Measurements from ENCODE around the gene MAZ. TPM values are rescaled to one million over a fixed set of nuclear protein-coding genes. Genes with fewer than 3 reads are reported as not detected.
"Not testable (repeated sequence)": the region's sequence is repeated elsewhere in the genome, so short reads cannot be mapped to it uniquely, and the experiment has no call there.

MAZ gene
- total RNA-seq, 2 experiments from 2014 or later, result 411 to 434 TPM

DNA sequence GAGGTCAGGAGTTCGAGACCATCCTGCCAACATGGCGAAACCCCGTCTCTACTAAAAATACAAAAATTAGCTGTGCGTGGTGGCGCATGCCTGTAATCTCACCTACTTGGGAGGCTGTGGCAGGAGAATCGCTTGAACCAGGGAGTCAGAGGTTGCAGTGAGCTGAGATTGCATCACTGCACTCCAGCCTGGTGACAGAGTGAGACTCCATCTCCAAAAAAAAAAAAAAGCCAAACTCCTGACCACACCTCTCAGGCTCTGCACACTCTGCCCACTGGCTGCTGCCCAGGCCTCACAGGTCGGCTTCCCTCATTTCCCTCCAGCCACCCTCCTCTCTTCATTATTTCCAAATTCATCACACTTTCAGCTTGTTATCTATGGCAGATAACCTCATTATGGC lies 34.0 kb upstream of the MAZ start:
- not testable (repeated sequence) for DNase-seq; H3K36me3 Mint-ChIP-seq; H3K27me3 Mint-ChIP-seq; H3K4me3 Mint-ChIP-seq; H3K27ac Mint-ChIP-seq; H3K9me3 Mint-ChIP-seq (ENCODE audit: low read depth); ATAC-seq; H3K4me1 Mint-ChIP-seq
- CTCF ChIA-PET, result interaction anchor here (1.4 kb wide), 1 partner anchor 13 kb away, joined by 3 read pairs; no protein-coding TSS in a partner anchor

DNA sequence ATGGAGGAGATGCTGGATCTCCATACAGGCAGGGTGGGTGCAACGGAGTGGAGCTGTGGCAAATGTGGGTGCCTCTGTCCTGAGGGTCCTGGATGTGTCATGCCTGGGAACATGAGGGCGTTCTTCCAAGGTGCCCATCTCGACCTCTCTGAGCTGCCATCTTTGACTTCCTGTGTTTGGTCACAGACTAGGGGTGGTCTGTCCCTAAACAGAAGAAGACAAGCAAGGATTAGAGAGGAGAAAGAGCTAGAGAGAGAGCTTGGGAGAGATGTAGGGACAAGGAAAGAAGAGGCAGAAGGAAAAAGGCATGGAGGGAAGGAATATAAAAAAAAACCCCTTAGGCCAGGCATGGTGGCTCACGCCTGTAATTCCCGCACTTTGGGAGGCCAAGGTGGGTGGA lies 31.6 kb upstream of the MAZ start:
- H3K4me1 Mint-ChIP-seq, result peaks cover 2% of the 10 kb centered on the region
- no peaks in the 10 kb centered on the region for H3K9me3 Mint-ChIP-seq (ENCODE audit: low read depth)
- no peak overlapping the region for H3K27ac Mint-ChIP-seq
- CTCF ChIA-PET, result interaction anchor here (0.6 to 2.1 kb wide), 7 partner anchors 10 to 1168 kb away, joined by 3 to 15 read pairs (median 3); partner anchors contain the start of gene KIF22
- H3K4me3 Mint-ChIP-seq, result no peak overlapping the region
- H3K36me3 Mint-ChIP-seq, result no peaks in the 10 kb centered on the region
- ATAC-seq (no peak), DNase-seq (no peak)
- peaks cover 6% of the 10 kb centered on the region for H3K27me3 Mint-ChIP-seq

DNA sequence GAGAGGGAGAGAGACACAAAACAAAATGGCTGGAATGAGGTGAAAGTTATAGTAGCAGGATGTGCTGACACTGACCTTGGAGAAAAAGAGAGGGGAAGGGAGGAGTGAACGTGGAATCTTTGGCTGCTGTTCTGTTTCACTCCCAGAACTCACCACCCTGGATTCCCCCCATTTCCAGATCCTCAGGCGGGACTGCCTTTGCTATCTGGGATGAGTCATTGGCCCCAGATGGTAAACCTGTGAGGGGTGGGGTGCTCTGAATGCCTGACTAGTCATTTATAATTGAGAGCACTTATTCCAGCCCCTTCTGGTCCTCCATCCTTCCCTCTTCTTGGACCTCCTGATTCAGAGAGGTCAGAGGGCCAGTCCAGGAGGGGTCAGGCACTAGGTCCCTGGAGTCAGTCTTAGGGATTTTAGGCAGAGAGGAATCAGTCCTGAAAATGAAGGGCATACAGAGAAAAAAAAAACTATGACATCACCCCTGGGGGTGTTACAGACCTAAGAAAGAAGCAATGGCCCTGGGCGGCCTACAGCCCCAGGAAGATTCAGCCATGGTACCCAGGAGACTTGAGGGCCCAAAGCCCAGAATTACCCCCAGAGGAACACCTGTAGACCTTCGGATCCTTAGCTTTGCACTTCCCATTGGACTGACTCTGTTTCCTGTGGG lies 30.5 kb upstream of the MAZ start:
- Mint-ChIP-seq H3K27ac (no peak overlapping the region), H3K27me3 (peaks cover 9% of the 10 kb centered on the region), H3K9me3 (ENCODE audit: low read depth) (no peaks in the 10 kb centered on the region), H3K4me3 (no peak overlapping the region), H3K4me1 (peaks cover 2% of the 10 kb centered on the region), H3K36me3 (no peaks in the 10 kb centered on the region)
- CTCF ChIA-PET, result interaction anchor here (2.3 kb wide), 1 partner anchor 10 kb away, joined by 11 read pairs; no protein-coding TSS in a partner anchor
- ATAC-seq, result no peak
- DNase-seq, result no peak

DNA sequence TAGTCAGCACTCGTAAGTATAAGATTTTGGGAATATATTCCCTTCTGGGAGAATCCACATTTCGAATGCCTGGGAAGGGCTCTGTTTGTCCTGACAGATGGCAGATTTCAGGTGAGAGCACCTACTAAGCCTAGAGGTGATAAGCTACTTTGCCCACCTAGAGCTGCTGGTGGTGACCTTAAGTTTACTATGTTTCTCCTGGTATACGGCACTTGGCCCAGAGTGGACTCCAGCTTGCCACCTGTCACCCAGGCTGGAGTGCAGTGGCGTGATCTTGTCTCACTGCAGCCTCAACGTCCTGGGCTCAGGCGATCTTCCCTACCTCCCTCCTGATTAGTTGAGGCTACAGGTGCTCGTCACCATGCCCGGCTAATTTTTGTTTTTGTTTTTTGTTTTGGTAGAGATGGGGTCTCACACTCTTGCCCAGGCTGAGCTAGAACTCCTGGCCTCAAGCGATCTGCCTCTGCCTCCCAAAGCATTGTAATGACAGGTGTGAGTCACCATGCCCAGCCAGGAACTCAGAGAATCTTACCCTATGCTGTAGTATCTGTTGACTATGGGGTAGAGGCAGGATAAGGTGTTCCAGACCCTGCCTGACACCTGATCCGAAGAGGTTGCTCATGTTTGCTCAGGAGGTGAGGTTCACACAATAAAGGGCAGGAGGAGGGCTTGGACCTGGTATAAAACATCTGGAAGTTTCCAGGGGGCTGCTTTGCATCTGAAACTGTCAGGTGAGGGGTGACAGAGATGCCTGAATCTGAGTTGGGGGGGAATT lies 28.6 kb upstream of the MAZ start, which contains the start of gene ZG16:
TSS of gene ZG16 (plus strand) at position 681 of the 775 bp plus-strand sequence. CDS start 1,011 bp downstream, outside the sequence.
- DNase-seq, result no peak
- CTCF ChIA-PET, result interaction anchor here (0.8 to 2.3 kb wide), 4 partner anchors 8 to 254 kb away, joined by 3 to 11 read pairs (median 4); no protein-coding TSS in a partner anchor
- Mint-ChIP-seq H3K4me3 (no peak within 1 kb of the TSS), H3K36me3 (no peaks in the 10 kb centered on the region), H3K9me3 (ENCODE audit: low read depth) (no peaks in the 10 kb centered on the region), H3K27me3 (peaks cover 13% of the 10 kb centered on the region), H3K27ac (no peak within 1 kb of the TSS), H3K4me1 (peaks cover 2% of the 10 kb centered on the region)
- ATAC-seq, result no peak

DNA sequence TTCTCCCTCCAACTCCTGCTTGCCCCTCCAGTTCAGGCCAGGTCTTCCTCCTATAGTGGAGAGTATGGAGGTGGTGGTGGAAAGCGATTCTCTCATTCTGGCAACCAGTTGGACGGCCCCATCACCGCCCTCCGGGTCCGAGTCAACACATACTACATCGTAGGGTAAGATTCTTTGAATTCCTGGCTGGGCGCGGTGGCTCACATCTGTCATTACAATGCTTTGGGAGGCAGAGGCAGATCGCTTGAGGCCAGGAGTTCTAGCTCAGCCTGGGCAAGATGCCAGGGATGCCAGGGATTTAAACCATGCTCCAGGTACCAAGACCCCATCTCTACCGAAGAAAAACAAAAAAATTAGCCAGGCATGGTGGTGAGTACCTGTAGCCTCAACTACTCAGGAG lies 26.9 kb upstream of the MAZ start:
- Mint-ChIP-seq H3K4me3 (no peak overlapping the region), H3K9me3 (ENCODE audit: low read depth) (no peaks in the 10 kb centered on the region), H3K36me3 (no peaks in the 10 kb centered on the region), H3K27me3 (peaks cover 13% of the 10 kb centered on the region), H3K27ac (no peak overlapping the region), H3K4me1 (peaks cover 9% of the 10 kb centered on the region)
- ATAC-seq (no peak), DNase-seq (no peak)
- CTCF ChIA-PET, result no interaction called here

DNA sequence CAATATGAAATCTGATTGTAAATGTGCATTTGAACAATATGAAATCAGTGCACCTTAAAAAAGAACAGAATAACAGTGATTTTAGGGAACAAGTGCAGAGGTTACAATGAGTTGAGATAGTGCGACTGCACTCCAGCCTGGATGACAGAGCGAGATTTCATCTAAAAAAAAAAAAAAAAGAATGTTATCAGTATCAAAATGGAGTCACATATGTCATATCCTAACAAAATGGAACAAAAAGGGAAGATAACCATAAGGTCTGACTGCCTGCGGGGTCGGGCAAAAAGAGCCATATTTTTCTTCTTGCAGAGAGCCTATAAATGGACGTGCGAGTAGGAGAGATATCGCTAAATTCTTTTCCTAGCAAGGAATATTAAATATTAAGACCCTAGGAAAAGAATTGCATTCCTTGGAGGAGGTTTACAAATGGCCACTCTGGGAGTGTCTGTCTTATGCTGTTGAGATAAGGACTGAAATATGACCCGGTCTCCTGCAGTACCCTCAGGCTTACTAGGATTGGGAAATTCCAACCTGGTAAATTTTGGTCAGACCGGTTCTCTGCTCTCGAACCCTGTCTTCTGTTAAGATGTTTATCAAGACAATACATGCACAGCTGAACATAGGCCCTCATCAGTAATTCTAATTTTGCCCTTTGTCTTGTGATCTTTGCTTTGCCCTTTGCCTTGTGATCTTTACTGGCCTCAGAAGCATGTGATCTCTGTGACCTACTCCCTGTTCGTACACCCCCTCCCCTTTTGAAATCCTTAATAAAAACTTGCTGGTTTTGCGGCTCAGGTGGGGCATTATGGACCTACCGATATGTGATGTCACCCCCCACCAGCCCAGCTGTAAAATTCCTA lies 23.0 kb upstream of the MAZ start:
- Mint-ChIP-seq H3K27me3 (peaks cover 13% of the 10 kb centered on the region), H3K4me1 (peaks cover 20% of the 10 kb centered on the region)
- not testable (repeated sequence) for H3K27ac Mint-ChIP-seq; ATAC-seq; H3K4me3 Mint-ChIP-seq; DNase-seq; H3K9me3 Mint-ChIP-seq (ENCODE audit: low read depth); H3K36me3 Mint-ChIP-seq
- CTCF ChIA-PET, result interaction anchor here (1.2 to 10.5 kb wide), 5 partner anchors 9 to 82 kb away, joined by 3 to 104 read pairs (median 15); no protein-coding TSS in a partner anchor

DNA sequence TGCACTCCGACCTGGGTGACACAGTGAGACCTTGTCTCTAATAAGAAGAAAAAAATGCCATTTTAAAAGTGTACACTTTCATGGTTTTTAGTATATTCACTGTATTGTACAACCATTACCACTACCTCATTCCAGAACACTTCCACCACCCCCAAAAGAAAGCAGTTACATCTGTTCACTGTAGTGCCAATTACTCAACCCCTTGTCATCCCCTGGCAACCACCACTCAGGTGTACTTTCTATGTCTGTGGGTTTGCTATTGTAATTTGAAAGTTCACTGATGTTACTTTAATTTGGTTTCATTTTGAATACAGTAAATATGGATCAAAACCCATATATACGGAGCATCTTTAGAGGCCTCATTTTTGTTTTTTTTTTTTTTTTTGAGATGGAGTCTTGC lies 22.2 kb upstream of the MAZ start:
- H3K4me3 Mint-ChIP-seq, result no peak overlapping the region
- H3K27me3 Mint-ChIP-seq, result peaks cover 10% of the 10 kb centered on the region
- ATAC-seq (peak; percentile 31), DNase-seq (no peak)
- peaks cover 22% of the 10 kb centered on the region for H3K4me1 Mint-ChIP-seq
- peak overlapping the region; percentile 21 for H3K27ac Mint-ChIP-seq
- CTCF ChIA-PET, result interaction anchor here (0.8 to 10.5 kb wide), 22 partner anchors 7 to 105 kb away, joined by 3 to 104 read pairs (median 8); partner anchors contain the start of genes MVP, PAGR1, QPRT and ZG16
- H3K36me3 Mint-ChIP-seq, result no peaks in the 10 kb centered on the region
- no peaks in the 10 kb centered on the region for H3K9me3 Mint-ChIP-seq (ENCODE audit: low read depth)

DNA sequence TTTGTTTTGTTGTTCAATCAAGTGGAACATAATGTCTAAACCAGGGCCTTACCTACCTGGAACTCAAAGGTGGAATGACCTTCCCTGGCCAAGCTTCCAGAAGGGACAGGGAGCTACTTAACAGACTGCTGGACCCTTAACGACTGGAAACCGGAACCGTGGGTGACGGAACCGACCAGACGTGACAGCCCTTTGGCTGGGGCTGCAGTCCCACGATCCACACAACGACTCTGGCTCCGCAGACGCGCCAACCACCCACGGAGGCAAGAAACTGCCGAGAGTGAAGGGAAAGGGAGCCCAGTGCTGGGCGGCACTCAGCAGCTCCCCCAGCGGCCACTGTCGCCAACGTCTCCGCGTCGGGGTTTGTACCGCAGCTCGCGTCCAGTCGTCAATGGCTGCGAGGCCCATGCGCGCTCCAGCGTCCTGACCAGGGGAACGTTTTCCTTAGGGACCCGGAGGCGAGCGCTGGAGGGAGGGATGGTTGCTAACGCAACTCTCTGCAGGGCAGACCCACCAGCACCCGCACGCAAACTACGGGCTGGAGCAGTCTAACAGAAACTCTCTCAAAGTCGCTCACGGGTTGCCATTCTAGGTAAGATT lies 21.3 kb upstream of the MAZ start:
- CTCF ChIA-PET, result interaction anchor here (0.6 to 10.5 kb wide), 34 partner anchors 8 to 270 kb away, joined by 3 to 104 read pairs (median 4); partner anchors contain the start of genes C16orf54, CDIPT, HIRIP3 and INO80E

DNA sequence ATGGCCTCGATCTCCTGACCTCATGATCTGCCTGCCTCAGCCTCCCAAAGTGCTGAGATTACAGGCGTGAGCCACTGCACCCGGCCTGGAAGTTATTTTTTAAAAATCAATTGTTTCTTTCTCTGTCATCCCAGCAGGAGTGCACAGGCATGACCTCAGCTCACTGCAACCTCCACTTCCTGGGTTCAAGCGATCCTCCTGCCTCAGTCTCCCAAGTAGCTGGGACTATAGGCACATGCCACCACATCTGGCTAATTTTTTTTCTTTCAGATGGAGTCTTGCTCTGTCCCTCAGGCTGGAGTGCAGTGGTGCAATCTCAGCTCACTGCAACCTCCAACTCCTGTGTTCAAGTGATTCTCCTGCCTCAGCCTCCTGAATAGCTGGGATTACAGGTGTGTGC lies 19.2 kb upstream of the MAZ start:
- H3K36me3 Mint-ChIP-seq; H3K4me3 Mint-ChIP-seq; H3K27me3 Mint-ChIP-seq; H3K27ac Mint-ChIP-seq; ATAC-seq; DNase-seq; H3K9me3 Mint-ChIP-seq (ENCODE audit: low read depth): not testable (repeated sequence)
- H3K4me1 Mint-ChIP-seq, result peaks cover 35% of the 10 kb centered on the region
- CTCF ChIA-PET, result interaction anchor here (2.7 to 10.5 kb wide), 3 partner anchors 32 to 86 kb away, joined by 10 to 104 read pairs (median 24); partner anchors contain the start of gene C16orf54

More for the DNA sequence above, 21.3 kb upstream of the MAZ start:
- Mint-ChIP-seq H3K4me1 (peaks cover 26% of the 10 kb centered on the region), H3K27ac (peak overlapping the region; percentile 73), H3K9me3 (ENCODE audit: low read depth) (no peaks in the 10 kb centered on the region), H3K27me3 (peaks cover 7% of the 10 kb centered on the region), H3K36me3 (no peaks in the 10 kb centered on the region), H3K4me3 (peak overlapping the region; percentile 55)
- ATAC-seq (peak; percentile 94), DNase-seq (peak; percentile 84)

DNA sequence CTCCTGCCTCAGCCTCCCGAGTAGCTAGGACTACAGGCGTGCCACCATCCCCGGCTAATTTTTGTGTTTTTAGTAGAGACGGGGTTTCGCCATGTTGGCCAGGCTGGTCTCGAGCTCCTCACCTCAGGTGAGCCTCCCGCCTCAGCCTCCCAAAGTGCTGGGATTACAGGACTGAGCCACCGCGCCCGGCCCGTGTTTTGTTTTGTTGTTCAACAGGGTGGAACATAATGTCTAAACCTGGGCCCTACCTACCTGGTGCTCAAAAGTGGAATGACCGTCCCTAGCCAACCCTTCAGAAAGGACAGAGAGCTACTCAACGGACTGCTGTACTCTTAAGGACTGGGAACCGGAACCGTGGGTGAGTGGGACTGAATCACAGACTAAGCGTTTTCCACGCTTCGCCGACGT lies 16.6 kb upstream of the MAZ start:
- Mint-ChIP-seq H3K4me3 (peak overlapping the region; percentile 96), H3K36me3 (peaks cover 24% of the 10 kb centered on the region), H3K27me3 (no peaks in the 10 kb centered on the region), H3K27ac (peak overlapping the region; percentile 96), H3K4me1 (peaks cover 46% of the 10 kb centered on the region), H3K9me3 (ENCODE audit: low read depth) (no peaks in the 10 kb centered on the region)
- no peak for ATAC-seq
- CTCF ChIA-PET, result interaction anchor here (0.6 to 10.5 kb wide), 27 partner anchors 9 to 110 kb away, joined by 3 to 104 read pairs (median 5); partner anchors contain the start of genes C16orf54, MAZ, MVP and PAGR1
- DNase-seq, result no peak

DNA sequence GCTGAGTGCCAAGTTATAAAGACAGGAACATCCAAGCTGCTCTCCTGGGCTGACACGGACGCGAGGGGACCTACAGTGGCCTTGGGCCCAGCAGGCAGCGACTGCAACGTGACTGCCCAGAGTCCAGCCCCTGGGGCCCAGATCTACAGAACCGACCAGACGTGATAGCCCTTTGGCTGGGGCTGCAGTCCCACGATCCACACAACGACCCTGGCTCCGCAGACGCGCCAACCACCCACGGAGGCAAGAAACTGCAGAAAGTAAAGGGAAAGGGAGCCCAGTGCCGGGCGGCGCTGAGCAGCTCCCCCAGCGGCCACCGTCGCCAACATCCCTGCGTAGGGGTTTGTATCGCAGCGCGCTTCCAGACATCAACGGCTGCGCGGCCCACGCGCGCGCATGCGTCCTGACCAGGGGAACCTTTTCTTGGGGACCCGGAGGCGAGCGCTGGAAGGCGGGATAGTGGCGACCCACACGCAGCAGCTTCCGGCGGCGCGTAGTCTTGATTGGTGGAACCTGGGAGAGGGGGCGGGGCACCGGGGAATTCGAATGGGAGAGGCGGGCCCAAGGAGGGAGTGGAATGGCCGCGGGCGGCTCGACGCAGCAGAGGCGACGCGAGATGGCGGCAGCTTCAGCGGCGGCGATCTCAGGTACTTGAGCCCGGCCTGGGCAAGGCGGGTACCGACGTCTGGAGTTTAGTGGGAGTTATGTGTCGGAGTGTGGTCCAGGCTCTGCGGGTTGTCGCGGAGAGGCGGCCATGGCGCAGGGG lies 16.0 kb upstream of the MAZ start, which contains the start of gene KIF22:
TSS of gene KIF22 (plus strand) at position 569 of the 766 bp plus-strand sequence. CDS start at position 578, 9 bp downstream.
- no peaks in the 10 kb centered on the region for H3K27me3 Mint-ChIP-seq
- H3K4me3 Mint-ChIP-seq, result peak within 1 kb of the TSS; percentile 96
- H3K36me3 Mint-ChIP-seq, result peaks cover 27% of the 10 kb centered on the region
- peaks cover 45% of the 10 kb centered on the region for H3K4me1 Mint-ChIP-seq
- DNase-seq (peak; percentile 100), ATAC-seq (peak; percentile 97)
- no peaks in the 10 kb centered on the region for H3K9me3 Mint-ChIP-seq (ENCODE audit: low read depth)
- CTCF ChIA-PET, result interaction anchor here (0.6 to 10.5 kb wide), 31 partner anchors 10 to 110 kb away, joined by 3 to 104 read pairs (median 4); partner anchors contain the start of genes C16orf54, MAZ, MVP and PAGR1
- peak within 1 kb of the TSS; percentile 96 for H3K27ac Mint-ChIP-seq
